ENCODE data around the gene ZNF670. TPM values are rescaled to one million over a fixed set of nuclear protein-coding genes. Genes with fewer than 3 reads are reported as not detected.

Gene ZNF670
- total RNA-seq, 1 donor from 2014 or later, result 4.2 TPM

DNA sequence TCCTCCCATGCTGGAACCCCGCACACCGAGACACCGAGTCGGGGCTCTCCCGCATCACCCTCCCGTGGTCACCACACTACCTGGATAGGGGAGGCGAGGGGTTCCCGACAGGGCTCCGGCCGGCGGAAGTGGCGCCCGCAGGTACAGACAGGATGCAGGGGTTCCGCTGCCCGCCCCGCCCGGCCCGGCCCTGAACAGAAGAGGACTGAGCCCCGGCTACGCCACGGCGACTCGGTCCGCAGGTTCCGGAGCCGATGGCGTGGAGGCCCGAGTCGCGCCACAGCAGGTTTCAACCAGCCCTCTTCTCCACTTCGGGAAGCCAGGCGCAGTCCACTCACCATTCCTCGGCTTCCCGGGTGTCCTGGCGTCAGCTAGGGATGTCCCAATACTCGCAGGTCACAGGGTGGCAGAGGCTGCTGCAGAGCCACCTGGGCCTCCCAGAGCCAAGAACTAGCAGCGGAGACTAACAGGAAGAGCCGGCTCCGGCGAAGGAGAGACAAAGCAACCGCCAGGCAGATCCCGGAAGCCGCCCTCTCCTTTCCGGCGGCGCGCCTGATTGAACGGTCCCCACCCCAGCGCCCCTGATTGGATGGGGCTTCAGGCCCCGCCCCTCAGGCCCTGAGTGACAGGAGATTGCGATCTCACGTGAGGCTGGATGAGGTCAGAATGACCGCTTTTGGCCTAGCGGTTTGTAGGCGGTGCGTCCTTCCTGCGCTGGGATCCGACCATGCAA is 25.4 kb upstream of the ZNF670 start, which contains the start of gene ZNF669:
Gene ZNF669 (minus strand): TSS at position 498 of the 733 bp plus-strand sequence. CDS start 157 bp downstream, at position 341.
- peak; percentile 97 for DNase-seq (ENCODE audit: low spot score)

DNA sequence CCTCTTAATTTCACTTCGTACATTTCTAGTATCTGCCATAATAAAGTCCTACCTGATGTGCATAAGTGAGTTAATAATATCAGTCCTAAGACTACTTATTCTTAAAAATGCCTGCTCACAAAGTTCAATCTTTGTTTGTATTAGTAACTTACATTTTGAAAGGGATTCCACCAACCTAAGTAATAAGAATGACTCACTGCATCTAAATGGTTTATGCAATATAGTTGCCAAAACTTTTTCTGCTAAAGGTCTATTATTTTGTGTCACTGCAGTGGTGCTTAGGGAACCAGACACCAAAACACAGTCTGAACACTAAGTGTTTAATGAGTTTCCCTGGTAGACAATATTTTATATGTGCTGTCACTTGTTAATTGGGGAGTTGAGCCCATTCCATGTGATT is 23.8 kb upstream of the ZNF670 start:
- DNase-seq (ENCODE audit: low spot score), result no peak

DNA sequence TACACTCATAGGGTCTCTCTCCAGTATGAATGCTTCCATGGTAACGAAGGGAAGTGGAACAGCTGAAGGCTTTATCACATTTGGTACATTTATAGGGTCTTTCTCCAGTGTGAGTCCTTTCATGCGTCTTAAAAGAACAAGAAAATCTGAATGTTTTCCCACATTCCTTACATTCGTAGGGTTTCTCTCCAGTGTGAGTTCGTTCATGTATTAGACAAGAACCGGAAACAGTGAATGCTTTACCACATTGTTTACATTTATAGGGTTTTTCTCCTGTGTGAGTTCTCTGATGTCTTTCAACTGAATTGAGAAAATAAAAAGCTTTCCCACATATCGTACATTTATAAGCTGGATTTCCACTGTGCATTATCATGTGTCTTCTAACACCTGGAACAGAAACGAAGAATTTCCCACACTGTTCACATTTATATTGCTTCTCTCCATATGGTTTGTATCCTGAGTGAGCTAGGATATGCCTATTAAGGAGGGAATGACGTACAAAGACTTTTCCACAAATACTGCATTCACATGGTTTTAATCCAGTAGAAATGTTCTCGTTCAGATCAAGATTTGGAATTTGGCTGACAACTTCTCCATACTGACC is 22.2 kb upstream of the ZNF670 start:
- DNase-seq (ENCODE audit: low spot score), result no peak

DNA sequence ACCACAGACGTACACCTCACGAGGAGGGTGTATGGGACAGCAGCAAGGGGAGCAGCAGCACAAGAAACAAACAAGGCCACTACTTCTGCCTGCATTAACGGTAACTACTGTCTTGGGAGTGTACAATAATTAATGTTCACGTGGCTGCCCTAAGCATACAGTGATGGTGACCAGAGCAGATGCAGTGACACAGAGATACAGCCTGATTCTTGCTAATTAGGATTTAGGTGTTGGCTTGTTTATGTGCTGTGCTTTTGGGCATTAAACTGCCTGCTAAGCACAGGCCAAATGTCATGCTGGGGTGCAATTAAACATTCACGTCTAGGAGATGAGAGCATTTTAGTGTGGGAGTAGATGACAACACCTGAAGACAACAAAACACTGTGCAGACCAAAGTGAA is 18.3 kb upstream of the ZNF670 start:
- no peak for DNase-seq (ENCODE audit: low spot score)

DNA sequence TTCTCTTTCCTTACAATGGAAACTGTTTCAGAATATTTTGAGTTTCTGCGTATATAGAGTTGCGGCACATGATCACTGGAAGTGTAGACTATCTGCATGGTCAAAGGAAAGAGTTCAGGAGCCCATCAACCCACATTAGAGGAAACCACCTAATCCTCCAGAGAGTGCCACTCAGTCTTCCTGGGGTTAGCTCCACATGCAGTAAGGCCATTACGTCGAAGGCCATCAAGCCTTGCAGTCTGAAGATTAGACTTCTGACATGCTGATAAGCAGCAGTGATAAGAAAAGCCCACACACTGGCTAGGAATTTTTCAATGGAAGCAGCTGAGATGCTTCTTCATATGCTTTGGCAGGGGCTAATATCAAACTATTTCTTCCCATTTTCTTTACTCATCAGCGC is 17.9 kb upstream of the ZNF670 start:
- DNase-seq (ENCODE audit: low spot score), result no peak

DNA sequence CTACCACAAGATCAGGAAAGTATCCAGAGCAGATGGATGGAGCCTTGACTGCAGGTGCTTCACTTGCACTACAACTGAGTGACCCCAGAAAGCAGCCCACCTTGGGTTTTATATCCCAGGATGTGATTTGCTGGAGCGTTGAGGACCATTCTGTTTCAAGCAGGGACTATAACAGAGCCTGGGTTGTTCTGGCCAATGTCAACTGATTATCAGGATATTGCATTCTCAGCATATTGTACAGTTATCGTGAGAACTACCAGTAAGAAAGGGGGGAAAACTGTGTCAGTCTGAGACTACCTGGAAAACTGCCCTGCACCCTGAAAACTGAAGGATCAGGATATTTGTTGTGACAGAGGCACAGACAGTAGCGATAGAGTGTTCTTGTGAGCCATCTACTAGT is 17.5 kb upstream of the ZNF670 start:
- DNase-seq (ENCODE audit: low spot score), result no peak

DNA sequence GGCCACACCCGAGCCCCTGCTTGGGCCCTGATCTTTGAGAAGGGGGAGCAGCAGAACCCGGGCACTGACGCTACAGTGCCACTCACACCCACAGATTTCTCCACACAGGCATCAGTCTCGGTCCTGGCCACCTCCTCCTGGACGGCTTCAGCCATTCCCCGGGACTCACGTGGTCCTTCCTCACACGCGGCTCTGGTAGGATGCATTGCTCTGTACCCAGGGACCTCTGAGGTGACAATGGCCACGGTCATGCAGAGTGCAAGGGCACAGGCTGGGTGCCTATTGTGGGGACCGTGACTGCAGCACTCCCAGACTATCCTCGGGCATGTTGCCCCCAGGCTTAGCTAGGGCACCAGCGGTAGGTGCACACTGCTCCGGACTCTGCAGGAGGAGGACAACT is 11.8 kb upstream of the ZNF670 start:
- no peak for DNase-seq (ENCODE audit: low spot score)

DNA sequence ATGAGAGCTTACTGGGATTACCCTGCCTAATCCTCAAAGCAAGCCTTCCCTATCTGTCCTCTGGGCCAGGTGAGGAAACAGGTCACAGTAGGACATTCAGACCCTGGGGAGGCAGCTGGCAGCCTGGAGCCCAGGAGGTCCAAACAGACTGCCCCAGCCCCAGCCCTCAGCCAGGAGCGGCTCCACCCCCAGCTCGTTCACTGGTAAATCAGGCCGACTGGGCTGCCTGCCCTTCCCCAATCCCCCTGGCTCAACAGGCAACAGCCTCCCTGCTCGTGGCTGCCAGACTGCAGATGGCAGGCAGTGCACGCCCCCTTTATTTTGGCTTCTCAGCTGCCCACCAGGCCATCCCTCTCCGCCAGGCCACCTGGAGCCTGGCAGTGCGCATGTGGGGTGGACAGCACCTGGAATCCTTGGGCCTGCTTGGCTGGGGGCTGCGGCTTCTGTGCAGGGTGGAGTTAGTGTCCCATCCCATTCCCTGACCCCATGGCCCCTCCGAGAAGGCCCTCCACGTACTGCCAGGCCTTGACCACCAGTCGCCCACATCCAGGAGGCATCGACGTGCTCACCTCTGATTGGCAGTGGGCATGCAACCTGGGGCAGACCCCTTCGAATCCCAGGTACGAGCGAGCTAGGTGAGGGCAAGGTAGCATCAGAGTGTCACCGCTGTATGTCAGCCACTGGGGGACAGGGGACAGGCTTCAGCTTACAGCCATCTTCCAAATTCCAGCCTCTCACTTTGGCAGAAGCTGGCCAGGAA is 11.2 kb upstream of the ZNF670 start:
- no peak for DNase-seq (ENCODE audit: low spot score)

DNA sequence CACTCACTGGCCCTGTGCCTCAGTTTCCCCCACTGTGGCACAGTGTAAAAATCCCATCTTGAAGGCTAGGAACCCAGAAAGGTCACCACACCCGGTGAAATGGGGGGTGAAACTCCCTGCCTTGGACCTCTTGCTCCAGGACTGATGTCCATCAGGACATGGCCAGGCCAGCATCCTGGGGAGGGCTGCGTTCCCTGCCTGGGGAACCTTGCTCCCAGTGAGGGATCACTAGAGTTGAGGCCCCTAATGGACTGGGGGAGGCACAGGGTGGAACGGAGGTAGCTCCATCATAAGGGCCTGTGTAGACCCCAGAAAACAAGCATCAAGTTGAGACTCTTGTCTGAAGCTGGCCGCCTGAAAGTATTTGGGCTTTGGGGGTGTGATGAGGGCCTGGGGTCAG is 10.4 kb upstream of the ZNF670 start:
- DNase-seq (ENCODE audit: low spot score), result no peak

DNA sequence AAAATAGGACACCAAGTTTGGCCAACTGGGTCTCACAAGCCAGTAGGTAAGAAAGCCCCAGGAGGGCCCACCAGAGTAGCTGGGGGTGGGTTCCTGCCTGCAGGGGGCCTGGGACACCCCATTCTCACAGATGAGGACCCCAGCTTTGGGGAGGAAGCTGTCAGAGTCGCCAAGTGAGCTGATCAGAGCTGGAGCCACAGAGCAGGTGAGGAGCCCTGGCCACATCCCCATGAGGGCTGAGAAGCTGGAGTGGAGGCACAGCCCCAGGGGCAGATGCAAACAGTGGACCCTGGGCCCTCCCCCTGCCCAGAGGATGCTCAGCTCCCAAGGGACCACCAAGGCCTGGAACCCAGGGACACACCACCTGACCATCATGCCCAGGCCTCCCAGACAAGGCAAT is 8.6 kb upstream of the ZNF670 start:
- no peak for DNase-seq (ENCODE audit: low spot score)

DNA sequence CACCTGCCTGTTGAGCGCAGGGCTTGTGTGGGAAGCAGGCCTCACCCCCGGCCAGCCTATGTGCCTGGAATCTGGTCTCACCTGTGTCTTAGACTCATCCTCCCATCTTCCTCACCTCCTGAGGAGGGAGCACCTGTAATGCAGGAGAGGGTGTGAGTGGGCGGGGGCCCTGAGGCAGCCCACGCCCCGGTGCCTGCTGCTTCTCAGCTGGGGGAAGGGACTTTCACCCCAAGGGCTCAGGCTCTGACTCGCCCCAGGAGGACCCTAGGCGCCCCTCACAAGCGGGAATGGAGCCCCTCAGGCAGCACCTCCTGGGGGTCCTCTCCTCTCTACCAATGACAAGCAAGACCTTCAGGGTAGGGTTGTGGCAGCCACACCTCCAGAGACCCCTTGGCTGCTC is 6.7 kb upstream of the ZNF670 start:
- no peak for DNase-seq (ENCODE audit: low spot score)

DNA sequence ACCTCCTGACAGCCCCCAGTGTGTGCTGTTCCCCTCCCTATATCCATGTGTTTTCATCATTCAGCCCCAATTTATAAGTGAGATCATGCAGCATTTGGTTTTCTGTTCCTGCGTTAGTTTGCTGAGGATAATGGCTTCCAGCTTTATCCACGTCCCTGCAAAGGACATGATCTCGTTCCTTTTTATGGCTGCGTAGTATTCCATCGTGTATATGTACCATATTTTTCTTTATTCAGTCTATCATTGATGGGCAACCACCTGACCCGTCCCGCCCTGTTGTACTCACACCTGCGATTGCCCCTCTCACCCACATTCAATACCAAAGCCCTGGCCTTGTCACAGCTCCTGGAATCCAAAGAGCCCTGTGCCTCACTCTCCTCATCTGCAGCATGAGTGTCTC is 6.2 kb upstream of the ZNF670 start:
- DNase-seq (ENCODE audit: low spot score), result no peak

DNA sequence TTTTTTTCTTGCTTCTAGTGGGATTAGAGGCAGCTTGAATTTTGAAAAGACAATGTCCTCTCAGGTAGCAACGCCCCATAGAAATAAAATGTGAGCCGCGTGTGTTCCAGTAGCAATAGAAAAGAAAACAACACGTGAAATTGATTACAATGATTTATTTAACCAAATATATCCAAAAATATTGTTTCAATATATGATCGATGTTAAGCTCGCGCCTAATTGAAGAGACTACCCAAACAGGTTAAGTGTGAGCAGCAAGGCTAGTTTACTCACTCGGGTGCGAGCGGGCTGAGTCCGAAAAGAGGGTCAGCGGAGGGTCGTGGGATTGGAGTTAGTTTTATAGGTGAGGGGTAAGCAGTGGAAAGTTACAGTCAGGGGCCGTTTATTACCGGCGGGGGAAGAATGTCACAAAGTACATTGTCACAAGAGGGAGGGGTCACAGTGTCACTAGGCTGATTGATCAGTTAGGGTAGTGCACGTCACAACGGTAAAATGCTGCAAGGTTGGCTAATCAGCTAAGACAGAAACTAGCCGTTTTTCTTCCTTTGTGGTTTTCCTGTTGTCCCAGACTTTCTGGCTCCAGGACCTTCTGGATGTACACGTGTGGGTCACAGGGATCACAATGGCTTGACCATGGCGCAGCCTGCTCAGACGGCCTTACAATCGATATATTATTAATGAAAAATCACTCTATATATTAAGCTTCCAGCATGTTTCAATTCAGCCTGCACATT is 697 bp upstream of the ZNF670 start:
- DNase-seq (ENCODE audit: low spot score), result no peak

DNA sequence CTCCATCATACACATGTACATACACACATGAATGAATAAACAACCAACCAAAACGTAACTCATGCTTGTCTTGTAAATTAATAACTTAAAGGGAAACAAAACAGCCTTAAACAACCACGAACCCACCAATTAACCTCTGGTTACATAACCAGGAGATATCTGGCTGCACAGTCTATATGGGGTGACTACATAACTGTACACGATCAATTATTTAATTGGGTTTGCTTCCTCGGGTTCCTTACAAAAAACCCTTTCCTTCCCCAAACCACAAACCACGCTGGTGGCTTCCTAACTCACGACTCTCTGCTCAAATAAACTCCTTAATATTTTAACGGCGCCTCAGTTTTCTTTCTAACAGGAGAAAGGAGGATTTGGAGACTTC is 744 bp downstream of the ZNF670 start:
- DNase-seq (ENCODE audit: low spot score), result no peak

DNA sequence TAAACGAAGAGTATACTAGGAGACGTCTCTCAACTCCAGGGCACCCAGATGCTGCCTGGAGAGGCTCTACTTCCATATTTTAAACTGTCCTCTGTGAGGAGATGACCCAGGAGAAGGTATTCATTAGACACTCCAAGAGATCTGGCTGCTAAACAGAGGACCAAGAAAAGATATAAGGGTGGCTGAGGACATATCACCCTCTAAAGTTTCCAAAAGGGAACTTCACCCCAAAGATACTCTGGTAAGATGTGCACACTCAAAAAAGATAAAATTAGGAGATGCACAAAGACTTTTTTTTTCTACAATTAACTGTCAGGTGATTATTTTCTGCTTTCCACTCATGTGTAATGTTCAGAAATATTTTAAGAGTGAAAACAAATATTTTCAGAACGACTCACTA is 1.4 kb downstream of the ZNF670 start:
- no peak for DNase-seq (ENCODE audit: low spot score)

DNA sequence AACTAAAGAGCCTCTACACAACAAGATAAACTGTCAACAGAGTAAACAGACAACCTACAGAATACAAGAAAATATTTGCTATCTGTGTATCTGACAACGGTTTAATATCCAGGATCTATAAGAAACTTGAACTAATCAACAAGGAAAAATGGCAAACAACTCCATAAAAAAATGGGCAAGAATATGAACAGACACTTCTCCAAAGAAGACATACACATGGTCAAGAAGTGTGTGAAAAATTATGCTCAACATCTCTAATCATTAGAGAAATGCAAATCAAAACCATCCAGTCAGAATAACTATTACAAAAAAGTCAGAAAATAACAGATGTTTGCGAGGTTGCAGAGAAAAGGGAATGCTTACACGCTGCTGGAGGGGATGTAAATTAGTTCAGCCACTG is 8.0 kb downstream of the ZNF670 start:
- DNase-seq (ENCODE audit: low spot score), result no peak

DNA sequence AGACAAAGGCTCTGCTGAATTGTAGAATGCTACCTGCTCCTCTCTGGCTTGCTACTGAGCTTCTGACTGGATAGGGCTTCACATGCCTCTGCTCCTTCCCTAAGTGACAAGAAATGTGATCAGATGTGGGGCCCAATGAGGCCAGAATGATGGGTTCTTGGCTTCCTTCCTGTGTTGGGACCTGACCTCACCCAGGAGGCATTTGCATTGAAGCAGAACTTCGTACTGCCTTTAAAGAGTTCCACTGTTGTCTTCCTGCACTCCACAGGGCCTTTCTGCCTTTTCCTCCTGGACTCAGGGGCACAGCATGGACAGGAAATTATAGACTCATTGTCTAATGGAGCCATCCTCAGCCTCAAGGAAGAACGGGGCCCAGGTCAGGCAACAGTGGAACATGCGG is 14.3 kb downstream of the ZNF670 start:
- no peak for DNase-seq (ENCODE audit: low spot score)

DNA sequence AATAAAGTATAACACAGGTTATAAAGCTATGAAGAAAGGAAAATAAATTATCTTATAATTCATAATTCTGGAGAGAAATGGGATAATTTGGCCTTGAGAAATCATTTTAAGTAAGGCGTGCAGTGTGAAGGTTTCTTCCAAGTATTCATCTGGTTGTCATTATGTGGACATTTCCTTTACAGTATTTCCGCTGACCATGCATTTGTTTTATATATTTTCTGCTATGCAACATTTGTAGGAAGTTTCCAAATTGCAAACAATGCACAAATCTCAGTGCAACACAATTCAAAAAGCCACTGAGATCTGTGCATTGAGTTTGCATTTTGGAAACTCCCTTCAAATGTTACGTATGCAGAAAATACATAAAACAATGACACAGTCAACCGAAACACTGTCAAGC is 17.8 kb downstream of the ZNF670 start:
- no peak for DNase-seq (ENCODE audit: low spot score)

DNA sequence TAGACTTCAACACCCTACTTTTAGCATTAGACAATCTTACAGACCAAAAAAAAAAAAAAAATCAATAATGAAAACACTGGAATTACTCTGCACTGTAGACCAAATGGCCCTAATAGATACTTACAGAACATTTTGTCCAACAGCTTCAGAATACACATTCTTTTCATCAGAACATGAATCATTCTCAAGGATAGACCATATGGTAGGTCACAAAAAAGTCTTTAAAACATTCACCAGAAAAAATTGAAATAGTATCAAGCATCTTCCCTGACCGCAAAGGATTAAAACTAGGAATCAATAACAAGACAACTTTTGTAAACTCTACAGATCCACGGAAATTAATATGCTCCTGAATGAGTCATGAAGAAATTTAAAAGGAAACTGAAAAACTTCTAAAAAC is 22.5 kb downstream of the ZNF670 start:
- DNase-seq (ENCODE audit: low spot score), result no peak

DNA sequence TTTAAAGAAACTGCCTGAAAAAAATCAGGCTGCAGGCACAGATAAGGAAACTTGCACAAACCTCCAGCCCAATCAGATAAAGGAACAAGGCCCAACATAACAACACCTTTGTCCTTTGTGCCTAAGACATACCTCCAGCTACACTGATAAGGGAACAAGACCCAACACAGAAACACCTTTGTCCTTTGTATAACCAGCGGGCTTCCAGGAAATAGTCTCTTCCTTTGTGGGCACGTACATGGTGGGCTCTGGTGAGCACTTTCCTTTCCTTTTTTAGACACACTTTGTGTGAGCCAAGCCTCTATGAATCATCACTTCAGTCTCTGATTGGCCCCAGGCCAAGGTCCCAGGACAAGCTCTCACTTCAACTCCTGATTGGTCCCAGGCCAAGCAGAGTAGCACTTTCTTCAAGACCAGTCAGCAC is 23.6 kb downstream of the ZNF670 start:
- no peak for DNase-seq (ENCODE audit: low spot score)

DNA sequence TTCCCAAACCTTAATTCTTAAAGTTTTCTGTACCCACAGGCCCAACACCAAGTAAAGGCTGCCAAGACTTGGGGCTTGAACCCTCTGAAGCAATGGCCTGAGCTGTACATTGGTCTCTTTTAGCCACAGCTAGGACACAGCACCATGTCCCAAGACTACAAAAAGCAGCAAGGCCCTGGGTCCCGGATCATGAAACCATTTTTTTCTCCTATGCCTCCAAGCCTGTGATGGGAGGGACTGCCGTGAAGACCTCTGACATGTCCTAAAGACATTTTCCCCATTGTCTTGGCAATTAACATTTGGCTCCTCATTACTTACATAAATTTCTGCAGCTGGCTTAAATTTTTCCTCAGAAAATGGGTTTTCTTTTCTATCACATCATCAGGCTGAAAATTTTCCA is 30.9 kb downstream of the ZNF670 start:
- no peak for DNase-seq (ENCODE audit: low spot score)

DNA sequence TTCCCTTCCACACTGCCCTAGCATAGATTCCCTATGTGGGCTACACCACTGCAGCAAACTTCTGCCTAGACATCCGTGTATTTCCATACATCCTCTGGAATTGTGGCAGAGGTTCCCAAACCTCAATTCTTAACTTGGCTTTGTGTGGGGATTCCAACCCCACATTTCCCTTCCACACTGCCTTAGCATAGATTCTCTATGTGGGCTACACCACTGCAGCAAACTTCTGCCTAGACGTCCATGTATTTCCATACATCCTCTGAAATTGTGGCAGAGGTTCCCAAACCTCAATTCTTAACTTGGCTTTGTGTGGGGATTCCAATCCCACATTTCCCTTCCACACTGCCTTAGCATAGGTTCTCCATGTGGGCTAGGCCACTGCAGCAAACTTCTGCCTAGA is 31.4 kb downstream of the ZNF670 start:
- DNase-seq (ENCODE audit: low spot score), result no peak
